Neuronal stem cell (in vitro differentiated cells): ENCODE data around the gene ZMYM2.

Experiments
- DNase-seq: peaks from one replicate; pipeline ENCODE4 v3.0.0-alpha.2; 2013; ENCODE audit warnings: low spot score
- H2AFZ ChIP-seq: one replicate; pipeline ENCODE4 v1.6.1; 2013; ENCODE audit warnings: mild to moderate bottlenecking, low read length, inconsistent platforms
- H2AK5ac ChIP-seq: 2 replicates; pipeline ENCODE4 v1.6.1; 2013; ENCODE audit warnings: low read depth, mild to moderate bottlenecking, inconsistent platforms, low read length, moderate library complexity, mixed read lengths
- H2BK120ac ChIP-seq: 2 replicates; pipeline ENCODE4 v1.6.1; 2013; ENCODE audit warnings: low read depth, mild to moderate bottlenecking, inconsistent platforms, low read length, moderate library complexity, mixed read lengths
- H2BK12ac ChIP-seq: one replicate; pipeline ENCODE4 v1.6.1; 2013; ENCODE audit warnings: low read length, inconsistent platforms
- H2BK15ac ChIP-seq: 2 replicates; pipeline ENCODE4 v1.6.1; 2013; ENCODE audit warnings: mild to moderate bottlenecking, low read length, inconsistent platforms, mixed read lengths
- H2BK5ac ChIP-seq: one replicate; pipeline ENCODE4 v1.6.1; 2013; ENCODE audit warnings: inconsistent platforms, mild to moderate bottlenecking, low read length, moderate library complexity
- H3K14ac ChIP-seq: one replicate; pipeline ENCODE4 v1.6.1; 2013; ENCODE audit warnings: low read length, inconsistent platforms
- H3K18ac ChIP-seq: 2 replicates; pipeline ENCODE4 v1.6.1; 2013; ENCODE audit warnings: low read length, inconsistent platforms
- H3K23ac ChIP-seq: 2 replicates; pipeline ENCODE4 v1.6.1; 2013; ENCODE audit warnings: low read depth, mild to moderate bottlenecking, mixed read lengths, low read length, inconsistent platforms; ENCODE audit not compliant: poor library complexity
- H3K27ac ChIP-seq: replicated peaks from 3 replicates; pipeline ENCODE4 v1.5.1; 2013; ENCODE audit warnings: low read length, inconsistent platforms
- H3K27me3 ChIP-seq, 3 experiments: 2 replicates each; pipeline ENCODE4 v1.6.1; 2013; ENCODE audit warnings: low read length in 3 of 3, mild to moderate bottlenecking in 2 of 3, inconsistent platforms in 1 of 3, low read depth in 1 of 3, mixed read lengths in 1 of 3, moderate library complexity in 1 of 3; ENCODE audit not compliant: control insufficient read depth in 3 of 3, insufficient read depth in 3 of 3
- H3K36me3 ChIP-seq, 2 donors: replicated peaks in 1 of 2; 2 replicates each; pipeline ENCODE4 v1.6.1; 2013; ENCODE audit warnings: low read length in 2 of 2; ENCODE audit not compliant: control insufficient read depth in 2 of 2, insufficient read depth in 2 of 2
- H3K4ac ChIP-seq: 2 replicates; pipeline ENCODE4 v1.6.1; 2013; ENCODE audit warnings: inconsistent platforms, mild to moderate bottlenecking, low read length, moderate library complexity
- H3K4me1 ChIP-seq, 2 donors: 1 replicate in 1 of 2; 2 replicates in 1 of 2; pipeline ENCODE4 v1.6.1; 2013; ENCODE audit warnings: low read length in 2 of 2, low read depth in 1 of 2; ENCODE audit not compliant: control insufficient read depth in 2 of 2, insufficient read depth in 1 of 2
- H3K4me2 ChIP-seq: one replicate; pipeline ENCODE4 v1.6.1; 2013; ENCODE audit warnings: mild to moderate bottlenecking, low read length, inconsistent platforms; ENCODE audit not compliant: insufficient read depth, poor library complexity, severe bottlenecking
- H3K4me3 ChIP-seq, 2 donors: 2 replicates each; pipeline ENCODE4 v1.5.1; 2013; ENCODE audit warnings: low read length in 2 of 2, mild to moderate bottlenecking in 2 of 2, inconsistent platforms in 1 of 2, moderate library complexity in 1 of 2
- H3K79me1 ChIP-seq: one replicate; pipeline ENCODE4 v1.6.1; 2013; ENCODE audit warnings: low read depth, mild to moderate bottlenecking, inconsistent platforms, low read length, moderate library complexity
- H3K9ac ChIP-seq: one replicate; pipeline ENCODE4 v1.6.1; 2013; ENCODE audit warnings: mild to moderate bottlenecking, low read depth, low read length, inconsistent platforms; ENCODE audit not compliant: poor library complexity
- H3K9me3 ChIP-seq, 2 donors: replicated peaks in 1 of 2; 2 replicates each; pipeline versions ENCODE3 to v1.6.1; 2013; ENCODE audit warnings: low read length in 2 of 2, mild to moderate bottlenecking in 2 of 2, inconsistent platforms in 1 of 2, low read depth in 1 of 2, mixed read lengths in 1 of 2, moderate library complexity in 1 of 2; ENCODE audit not compliant: control insufficient read depth in 2 of 2, insufficient read depth in 1 of 2
- H4K8ac ChIP-seq: one replicate; pipeline ENCODE4 v1.6.1; 2013; ENCODE audit warnings: low read depth, mild to moderate bottlenecking, inconsistent platforms, low read length, moderate library complexity
- H4K91ac ChIP-seq: one replicate; pipeline ENCODE4 v1.6.1; 2013; ENCODE audit warnings: low read length, low read depth, mild to moderate bottlenecking, inconsistent platforms; ENCODE audit not compliant: poor library complexity
- WGBS, 2 donors: extraction: QIAGEN DNeasy Blood & Tissue Kit; methylation state at CpG; one replicate each; pipeline ENCODE4 v1.1.7; 2013; ENCODE audit warnings: missing lambda C conversion rate in 2 of 2, mixed read lengths in 1 of 2; ENCODE audit not compliant: insufficient read length in 2 of 2, insufficient replicate concordance in 1 of 2; ENCODE audit errors: extremely low coverage in 2 of 2; 5-methylcytosine and 5-hydroxymethylcytosine counted together

The ZMYM2 gene

GRCh38 chr13:20130012-20130411 is 171.5 kb downstream of the ZMYM2 start:
- H3K27me3 ChIP-seq: peaks cover 0 to 55% (median 19%) of the 10 kb centered on the region in 3 experiments
- H2AFZ ChIP-seq: no peak overlapping the region
- H3K4me2 ChIP-seq: no peak overlapping the region
- H3K9ac ChIP-seq: no peak overlapping the region
- H3K18ac ChIP-seq: no peak overlapping the region
- no peak overlapping the region for H3K27ac ChIP-seq
- no peak overlapping the region for H2BK5ac ChIP-seq
- H3K14ac ChIP-seq: no peak overlapping the region
- H3K4me1 ChIP-seq: peaks cover 0 to 3% of the 10 kb centered on the region in 2 donors
- no peak overlapping the region for H2BK120ac ChIP-seq
- no peak overlapping the region for H2BK12ac ChIP-seq
- no peak overlapping the region for H2AK5ac ChIP-seq
- no peak overlapping the region for H3K4ac ChIP-seq
- no peak overlapping the region for H2BK15ac ChIP-seq
- H3K23ac ChIP-seq: no peak overlapping the region
- no peak overlapping the region for H4K91ac ChIP-seq
- H3K79me1 ChIP-seq: no peaks in the 10 kb centered on the region
- no peak for DNase-seq
- H3K9me3 ChIP-seq: no peaks in the 10 kb centered on the region
- H4K8ac ChIP-seq: no peak overlapping the region
- WGBS, 2 donors: no CpG with 5 or more reads among the region's 2 CpGs
- no peak overlapping the region for H3K4me3 ChIP-seq
- no peaks in the 10 kb centered on the region for H3K36me3 ChIP-seq

GRCh38 chr13:20130652-20131051 is 172.1 kb downstream of the ZMYM2 start:
- peaks cover 0 to 3% of the 10 kb centered on the region in 2 donors for H3K4me1 ChIP-seq
- no peaks in the 10 kb centered on the region for H3K9me3 ChIP-seq

GRCh38 chr13:20131057-20131832 is 172.7 kb downstream of the ZMYM2 start:
- H3K79me1 ChIP-seq: no peaks in the 10 kb centered on the region
- no peak for DNase-seq
- no peak overlapping the region for H3K14ac ChIP-seq
- H2AK5ac ChIP-seq: no peak overlapping the region
- no CpG with 5 or more reads among the region's 11 CpGs for WGBS, 2 donors
- no peak overlapping the region for H3K27ac ChIP-seq
- no peak overlapping the region for H2AFZ ChIP-seq
- peaks cover 0 to 3% of the 10 kb centered on the region in 2 donors for H3K4me1 ChIP-seq
- H3K4me3 ChIP-seq: no peak overlapping the region
- H2BK5ac ChIP-seq: no peak overlapping the region
- no peak overlapping the region for H4K91ac ChIP-seq
- no peak overlapping the region for H3K4ac ChIP-seq
- no peak overlapping the region for H4K8ac ChIP-seq
- H2BK15ac ChIP-seq: no peak overlapping the region
- no peak overlapping the region for H2BK12ac ChIP-seq
- no peak overlapping the region for H3K18ac ChIP-seq
- H3K27me3 ChIP-seq: peaks cover 0 to 44% (median 19%) of the 10 kb centered on the region in 3 experiments
- H3K9ac ChIP-seq: no peak overlapping the region
- no peak overlapping the region for H3K23ac ChIP-seq
- no peaks in the 10 kb centered on the region for H3K36me3 ChIP-seq
- H3K9me3 ChIP-seq: no peaks in the 10 kb centered on the region
- no peak overlapping the region for H3K4me2 ChIP-seq
- no peak overlapping the region for H2BK120ac ChIP-seq

More at GRCh38 chr13:20130652-20131051, 172.1 kb downstream of the ZMYM2 start:
- Histone ChIP-seq H3K4me2 (no peak overlapping the region), H2AK5ac (no peak overlapping the region), H3K27me3 (peaks cover 0 to 49% (median 19%) of the 10 kb centered on the region in 3 experiments), H3K4ac (no peak overlapping the region), H3K23ac (no peak overlapping the region), H2BK5ac (no peak overlapping the region), H4K91ac (no peak overlapping the region), H3K4me3 (no peak overlapping the region), H3K36me3 (no peaks in the 10 kb centered on the region), H2BK12ac (no peak overlapping the region), H3K79me1 (no peaks in the 10 kb centered on the region), H3K18ac (no peak overlapping the region), H2AFZ (no peak overlapping the region), H3K14ac (no peak overlapping the region), H2BK15ac (no peak overlapping the region), H2BK120ac (no peak overlapping the region), H4K8ac (no peak overlapping the region), H3K27ac (no peak overlapping the region), H3K9ac (no peak overlapping the region)
- 100% methylated on average over 2 of the region's 2 CpGs; no CpG with 5 or more reads in 1 of the 2 donors for WGBS, 2 donors
- DNase-seq: no peak

- H4K91ac ChIP-seq: no peak overlapping the region
- no peaks in the 10 kb centered on the region for H3K36me3 ChIP-seq
- no peak overlapping the region for H2AK5ac ChIP-seq
- no peak overlapping the region for H3K4me3 ChIP-seq
- no peak overlapping the region for H4K8ac ChIP-seq
- no CpG with 5 or more reads among the region's 10 CpGs for whole genome bisulfite sequencing, 2 donors
- no peak overlapping the region for H2AFZ ChIP-seq
- H3K27ac ChIP-seq: no peak overlapping the region
- no peak for DNase-seq
- no peaks in the 10 kb centered on the region for H3K9me3 ChIP-seq
- no peak overlapping the region for H2BK120ac ChIP-seq
- no peak overlapping the region for H3K9ac ChIP-seq
- peaks cover 0 to 47% (median 19%) of the 10 kb centered on the region in 3 experiments for H3K27me3 ChIP-seq
- no peaks in the 10 kb centered on the region for H3K79me1 ChIP-seq
- no peak overlapping the region for H3K23ac ChIP-seq
- H3K4me2 ChIP-seq: no peak overlapping the region
- H2BK12ac ChIP-seq: no peak overlapping the region
- H2BK5ac ChIP-seq: no peak overlapping the region
- no peak overlapping the region for H3K18ac ChIP-seq
- peaks cover 0 to 5% of the 10 kb centered on the region in 2 donors for H3K4me1 ChIP-seq
- H2BK15ac ChIP-seq: no peak overlapping the region
- H3K4ac ChIP-seq: no peak overlapping the region
- no peak overlapping the region for H3K14ac ChIP-seq
These were observed 173.6 kb downstream of the ZMYM2 start for GRCh38 chr13:20132052-20132634.
